ENCODE measurements around the gene NRDE2. TPM values are rescaled to one million over a fixed set of nuclear protein-coding genes. Genes with fewer than 3 reads are reported as not detected.

Gene NRDE2
- total RNA-seq, 1 experiment from 2014 or later: 18.0 TPM

DNA sequence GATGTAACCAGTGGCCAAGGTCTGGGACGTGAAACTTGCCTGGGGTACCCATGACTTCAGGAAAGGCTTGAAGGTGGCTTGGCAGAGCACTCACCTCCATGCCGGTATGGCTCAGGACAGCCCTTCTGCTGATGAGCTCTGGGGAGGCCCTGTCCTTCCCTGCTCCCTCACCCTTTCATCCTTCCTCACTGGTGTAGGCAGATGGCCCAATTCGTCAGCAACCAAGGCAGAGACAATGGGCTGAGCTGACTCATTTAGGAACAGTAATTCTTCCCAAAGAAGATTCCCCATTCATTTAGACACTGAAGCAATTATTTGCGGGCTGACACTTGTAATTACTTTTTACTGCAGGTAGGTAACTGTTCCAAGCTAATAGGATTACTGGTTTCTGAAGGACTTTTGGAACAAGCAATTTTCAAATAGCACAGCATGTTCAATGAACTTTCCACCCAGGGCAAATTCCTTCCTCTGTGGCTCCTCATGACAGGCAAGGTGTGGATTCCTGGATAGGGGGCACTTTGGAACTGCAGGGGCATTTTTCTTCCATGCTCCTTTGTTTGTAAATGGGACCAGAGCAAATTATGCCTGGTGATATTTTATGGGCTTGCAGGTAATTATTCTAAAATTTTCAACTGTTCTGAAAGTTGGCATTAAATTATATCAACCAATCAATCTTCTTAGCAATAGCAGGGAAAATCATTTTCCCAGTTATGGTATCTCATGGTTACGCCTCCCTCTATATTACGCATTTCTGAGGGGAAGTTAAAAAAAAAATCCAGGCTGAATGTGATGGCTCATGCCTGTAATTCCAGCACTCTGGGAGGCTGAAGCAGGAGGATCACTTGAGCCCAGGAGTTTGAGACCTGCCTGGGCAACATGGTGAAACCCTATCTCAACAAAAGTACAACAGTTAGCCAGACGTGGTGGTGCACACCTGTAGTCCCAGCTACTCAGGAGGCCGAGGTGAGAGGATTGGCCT is 24.1 kb upstream of the NRDE2 start:
- no peaks in the 10 kb centered on the region for H3K9me3 ChIP-seq
- H3K4me3 ChIP-seq (ENCODE audit: low read depth, low read length): no peak overlapping the region
- H3K27me3 Mint-ChIP-seq (ENCODE audit: insufficient read depth, unreplicated experiment): no peaks in the 10 kb centered on the region
- no peaks in the 10 kb centered on the region for H3K4me1 Mint-ChIP-seq (ENCODE audit: low read depth, unreplicated experiment)
- no peaks in the 10 kb centered on the region for H3K27me3 ChIP-seq (replicated peaks; ENCODE audit: control insufficient read depth, insufficient read depth, low read length)
- H3K9me3 Mint-ChIP-seq (ENCODE audit: unreplicated experiment): no peaks in the 10 kb centered on the region
- TF ChIP-seq, protein P1, sequence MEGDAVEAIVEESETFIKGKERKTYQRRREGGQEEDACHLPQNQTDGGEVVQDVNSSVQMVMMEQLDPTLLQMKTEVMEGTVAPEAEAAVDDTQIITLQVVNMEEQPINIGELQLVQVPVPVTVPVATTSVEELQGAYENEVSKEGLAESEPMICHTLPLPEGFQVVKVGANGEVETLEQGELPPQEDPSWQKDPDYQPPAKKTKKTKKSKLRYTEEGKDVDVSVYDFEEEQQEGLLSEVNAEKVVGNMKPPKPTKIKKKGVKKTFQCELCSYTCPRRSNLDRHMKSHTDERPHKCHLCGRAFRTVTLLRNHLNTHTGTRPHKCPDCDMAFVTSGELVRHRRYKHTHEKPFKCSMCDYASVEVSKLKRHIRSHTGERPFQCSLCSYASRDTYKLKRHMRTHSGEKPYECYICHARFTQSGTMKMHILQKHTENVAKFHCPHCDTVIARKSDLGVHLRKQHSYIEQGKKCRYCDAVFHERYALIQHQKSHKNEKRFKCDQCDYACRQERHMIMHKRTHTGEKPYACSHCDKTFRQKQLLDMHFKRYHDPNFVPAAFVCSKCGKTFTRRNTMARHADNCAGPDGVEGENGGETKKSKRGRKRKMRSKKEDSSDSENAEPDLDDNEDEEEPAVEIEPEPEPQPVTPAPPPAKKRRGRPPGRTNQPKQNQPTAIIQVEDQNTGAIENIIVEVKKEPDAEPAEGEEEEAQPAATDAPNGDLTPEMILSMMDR (IDR thresholded peaks at IDR 0.05; ENCODE audit: insufficient read depth in 1 of 2, low read depth in 1 of 2, low read length in 1 of 2, severe bottlenecking in 1 of 2, unreplicated experiment in 1 of 2): no peak
- ChIA-PET POLR2A (no interaction called here), CTCF (interaction anchor here (0.5 kb wide), 1 partner anchor 19 kb away, joined by 3 read pairs; no protein-coding TSS in a partner anchor)
- no peaks in the 10 kb centered on the region for H3K36me3 ChIP-seq (ENCODE audit: control insufficient read depth, insufficient read depth, low read length)
- peaks cover 9% of the 10 kb centered on the region for H3K4me1 ChIP-seq
- intact Hi-C loops (cut with micrococcal nuclease; ENCODE audit: unreplicated experiment): no loop called here
- no peak for DNase-seq
- H3K27ac Mint-ChIP-seq (ENCODE audit: unreplicated experiment): no peak overlapping the region
- no peaks in the 10 kb centered on the region for H3K36me3 Mint-ChIP-seq (ENCODE audit: insufficient read depth, unreplicated experiment)
- H3K4me3 Mint-ChIP-seq (ENCODE audit: unreplicated experiment): no peak overlapping the region
- no TSS peak for BruUV-seq (replicated peaks)

GRCh38 chr14:90354551-90355298 is 23.0 kb upstream of the NRDE2 start:
- H3K9me3 ChIP-seq: no peaks in the 10 kb centered on the region
- TF ChIP-seq, protein P1 (IDR thresholded peaks at IDR 0.05; ENCODE audit: insufficient read depth in 1 of 2, low read depth in 1 of 2, low read length in 1 of 2, severe bottlenecking in 1 of 2, unreplicated experiment in 1 of 2): no peak
- Mint-ChIP-seq H3K27me3 (ENCODE audit: insufficient read depth, unreplicated experiment) (no peaks in the 10 kb centered on the region), H3K36me3 (ENCODE audit: insufficient read depth, unreplicated experiment) (no peaks in the 10 kb centered on the region), H3K4me3 (ENCODE audit: unreplicated experiment) (no peak overlapping the region), H3K9me3 (ENCODE audit: unreplicated experiment) (no peaks in the 10 kb centered on the region), H3K27ac (ENCODE audit: unreplicated experiment) (no peak overlapping the region), H3K4me1 (ENCODE audit: low read depth, unreplicated experiment) (no peaks in the 10 kb centered on the region)
- DNase-seq: no peak
- no peaks in the 10 kb centered on the region for H3K36me3 ChIP-seq (ENCODE audit: control insufficient read depth, insufficient read depth, low read length)
- H3K4me3 ChIP-seq (ENCODE audit: low read depth, low read length): no peak overlapping the region
- ChIA-PET CTCF (no interaction called here), POLR2A (no interaction called here)
- H3K27me3 ChIP-seq (replicated peaks; ENCODE audit: control insufficient read depth, insufficient read depth, low read length): no peaks in the 10 kb centered on the region
- intact Hi-C loops (cut with micrococcal nuclease; ENCODE audit: unreplicated experiment): no loop called here
- peaks cover 9% of the 10 kb centered on the region for H3K4me1 ChIP-seq
- no TSS peak for BruUV-seq (replicated peaks)

- Mint-ChIP-seq H3K9me3 (ENCODE audit: unreplicated experiment) (no peaks in the 10 kb centered on the region), H3K4me1 (ENCODE audit: low read depth, unreplicated experiment) (no peaks in the 10 kb centered on the region), H3K36me3 (ENCODE audit: insufficient read depth, unreplicated experiment) (no peaks in the 10 kb centered on the region), H3K4me3 (ENCODE audit: unreplicated experiment) (no peak overlapping the region), H3K27ac (ENCODE audit: unreplicated experiment) (no peak overlapping the region), H3K27me3 (ENCODE audit: insufficient read depth, unreplicated experiment) (no peaks in the 10 kb centered on the region)
- no TSS peak for BruUV-seq (replicated peaks)
- Histone ChIP-seq H3K27me3 (replicated peaks; ENCODE audit: control insufficient read depth, insufficient read depth, low read length) (no peaks in the 10 kb centered on the region), H3K36me3 (ENCODE audit: control insufficient read depth, insufficient read depth, low read length) (no peaks in the 10 kb centered on the region), H3K9me3 (no peaks in the 10 kb centered on the region), H3K4me1 (no peaks in the 10 kb centered on the region), H3K4me3 (ENCODE audit: low read depth, low read length) (no peak overlapping the region)
- ChIA-PET POLR2A (no interaction called here), CTCF (no interaction called here)
- DNase-seq: no peak
- intact Hi-C loops (cut with micrococcal nuclease; ENCODE audit: unreplicated experiment): no loop called here
- TF ChIP-seq, protein P1 (IDR thresholded peaks at IDR 0.05; ENCODE audit: insufficient read depth in 1 of 2, low read depth in 1 of 2, low read length in 1 of 2, severe bottlenecking in 1 of 2, unreplicated experiment in 1 of 2): no peak
Measured at GRCh38 chr14:90349739-90350138, 18.0 kb upstream of the NRDE2 start.

Measured in Caco-2 (cell line).